Ecto neural progenitor cell (in vitro differentiated cells): ENCODE results near the gene PGLYRP1.

Source experiments
- DNase-seq: peaks from one replicate; pipeline ENCODE4 v3.0.0-alpha.2; 2018; ENCODE audit warnings: low spot score

Gene PGLYRP1

DNA sequence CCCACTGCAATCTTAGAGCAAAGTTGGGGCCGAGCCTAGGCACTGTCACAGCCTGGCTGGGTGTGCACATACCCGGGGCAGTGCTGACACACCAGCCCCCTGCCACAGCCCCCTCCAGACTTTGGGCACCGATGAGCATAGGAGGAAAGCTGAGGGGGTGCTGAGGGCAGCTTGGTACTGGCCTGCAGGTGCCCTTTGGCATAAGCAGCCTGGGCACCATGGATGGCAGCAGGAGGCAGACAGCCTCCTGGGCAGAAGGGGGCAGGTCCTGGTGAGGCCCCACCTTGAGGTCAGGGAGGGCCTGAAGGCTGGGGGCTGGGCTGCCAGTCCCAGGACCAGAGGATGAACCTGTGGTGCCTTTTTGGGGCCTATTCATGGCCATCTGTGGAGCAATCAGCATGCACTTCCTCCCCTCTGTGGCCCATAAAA is 9.8 kb upstream of the PGLYRP1 start:
- no peak for DNase-seq

DNA sequence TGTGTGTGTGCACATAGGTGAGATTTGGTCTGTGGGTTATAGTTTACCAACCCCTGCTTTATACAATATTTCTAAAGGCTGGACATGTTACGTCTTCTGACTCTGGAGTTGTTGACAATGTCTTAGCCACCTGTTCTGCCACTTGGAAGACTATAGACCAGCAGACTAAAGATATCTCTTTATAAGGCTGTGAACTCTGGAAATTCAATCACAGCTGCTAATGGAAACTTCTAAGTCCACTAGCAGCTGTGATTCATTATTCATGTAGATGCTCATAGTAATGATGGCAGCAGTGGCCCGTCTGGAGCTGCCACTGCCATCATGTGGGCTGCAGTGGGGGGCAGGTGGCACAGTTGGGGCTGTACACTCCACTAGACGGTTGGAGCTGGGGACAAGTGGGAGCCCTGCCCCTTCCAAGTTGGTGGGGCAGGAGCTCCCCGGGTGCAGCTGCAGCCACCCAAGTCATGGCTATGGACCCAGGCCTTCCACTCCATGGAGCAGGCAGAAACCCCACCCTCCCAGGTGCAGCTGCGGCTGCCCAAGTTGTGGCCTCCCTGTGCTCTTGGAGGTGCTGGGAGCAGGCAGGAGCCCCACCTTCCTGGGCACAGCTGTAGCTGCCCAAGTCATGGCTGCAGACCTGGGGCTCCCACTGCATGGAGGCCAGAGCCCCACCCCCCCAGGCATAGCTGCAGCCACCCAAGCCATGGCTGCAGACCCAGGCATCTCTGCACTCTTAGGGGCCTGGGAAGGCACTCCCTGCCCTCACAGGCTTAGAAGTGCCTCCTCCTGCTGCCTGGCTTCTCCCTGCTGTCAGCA is 9.1 kb upstream of the PGLYRP1 start:
- no peak for DNase-seq

DNA sequence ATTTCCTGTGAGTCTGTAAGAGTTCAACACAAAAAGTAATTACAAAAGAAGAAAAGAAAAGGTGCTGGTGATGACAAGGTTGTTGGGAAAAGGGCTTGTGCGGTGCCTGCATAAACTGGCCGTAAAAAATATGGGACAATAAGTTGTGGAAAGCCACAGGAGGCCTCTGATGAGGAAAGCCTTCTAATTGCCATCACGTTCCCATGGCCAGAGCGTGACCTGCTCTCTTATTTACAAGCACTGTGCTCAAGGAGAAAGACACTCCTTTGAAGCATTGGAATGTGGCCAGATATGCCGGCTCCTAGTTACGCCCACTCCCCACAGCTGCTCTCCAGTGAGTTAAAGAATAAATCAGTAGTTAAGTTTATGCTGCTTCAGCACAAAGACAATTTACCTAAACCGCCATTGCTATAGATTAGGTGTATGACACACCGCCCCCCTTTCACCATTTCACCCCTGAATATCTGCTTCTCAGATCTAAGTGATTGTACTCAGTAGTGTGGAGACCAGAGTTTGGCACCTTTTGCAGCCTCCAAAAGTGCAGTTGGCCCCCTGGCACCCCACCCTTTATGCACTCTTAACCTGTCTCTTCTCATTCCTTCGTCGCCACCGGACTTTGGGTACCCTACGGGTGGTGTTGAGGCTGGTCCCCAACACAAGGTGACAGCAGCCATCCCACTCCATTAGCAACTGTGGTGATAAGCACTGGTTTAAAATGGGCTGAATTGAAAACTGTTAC is 8.1 kb upstream of the PGLYRP1 start:
- no peak for DNase-seq

DNA sequence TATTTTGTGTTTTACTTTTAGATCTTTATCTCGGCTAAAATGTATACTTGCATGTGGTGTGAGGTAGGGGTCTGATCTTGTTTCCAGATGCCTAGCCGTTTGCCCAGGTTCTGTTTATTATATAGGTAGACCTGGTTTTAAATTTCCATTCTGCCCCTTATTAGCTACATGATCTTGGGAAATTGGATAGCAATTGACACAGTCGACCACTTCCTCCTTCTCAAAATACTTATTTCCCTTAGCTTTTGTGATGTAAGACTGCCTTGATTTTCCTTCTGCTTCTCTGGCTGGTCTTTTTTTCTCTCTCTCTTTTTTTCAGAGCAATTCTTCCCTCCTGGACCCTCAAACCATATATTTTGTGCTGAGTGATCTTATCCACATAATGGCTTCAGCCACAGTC is 3.0 kb upstream of the PGLYRP1 start:
- DNase-seq: no peak

DNA sequence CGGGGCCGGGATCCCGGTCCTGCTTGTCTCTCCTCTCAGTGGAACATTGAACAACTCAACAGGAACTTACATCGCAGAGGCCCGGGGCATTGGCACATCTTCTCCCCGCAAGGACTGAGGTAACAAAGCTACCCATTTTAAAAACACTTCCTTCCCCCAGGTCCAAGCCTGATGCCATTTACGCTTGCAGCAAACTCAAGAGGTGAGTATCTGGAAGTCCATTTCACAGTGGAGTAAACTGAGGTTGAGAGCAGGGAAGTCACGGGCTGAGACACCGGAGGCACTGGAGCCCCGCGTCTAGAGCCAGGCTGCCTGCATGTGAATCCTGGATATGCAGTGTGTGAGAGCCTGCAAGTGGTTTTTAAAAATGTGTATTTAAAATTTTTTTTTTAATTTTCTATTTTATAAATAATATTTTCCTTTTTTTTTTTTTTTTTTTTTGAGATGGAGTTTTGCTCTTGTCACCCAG is 492 bp upstream of the PGLYRP1 start:
- DNase-seq: no peak

DNA sequence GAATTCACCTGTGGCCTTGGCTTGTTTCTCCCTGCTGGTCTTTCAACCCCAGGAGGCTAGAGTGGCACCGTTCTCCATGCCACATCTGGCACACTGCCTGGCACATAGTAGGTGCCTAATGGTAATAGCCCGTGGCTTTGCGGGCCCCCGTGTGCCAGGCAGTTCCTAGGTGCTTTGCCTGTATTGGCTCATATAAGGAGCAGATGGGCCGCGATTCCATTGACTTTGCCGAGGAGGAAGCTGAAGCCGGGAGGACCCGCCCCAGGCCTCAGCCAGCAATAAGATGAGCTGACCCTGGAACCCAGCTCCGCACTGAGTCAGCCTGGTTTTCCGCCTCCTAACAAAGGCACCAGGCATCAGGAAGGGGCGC is 807 bp downstream of the PGLYRP1 start:
- no peak for DNase-seq

DNA sequence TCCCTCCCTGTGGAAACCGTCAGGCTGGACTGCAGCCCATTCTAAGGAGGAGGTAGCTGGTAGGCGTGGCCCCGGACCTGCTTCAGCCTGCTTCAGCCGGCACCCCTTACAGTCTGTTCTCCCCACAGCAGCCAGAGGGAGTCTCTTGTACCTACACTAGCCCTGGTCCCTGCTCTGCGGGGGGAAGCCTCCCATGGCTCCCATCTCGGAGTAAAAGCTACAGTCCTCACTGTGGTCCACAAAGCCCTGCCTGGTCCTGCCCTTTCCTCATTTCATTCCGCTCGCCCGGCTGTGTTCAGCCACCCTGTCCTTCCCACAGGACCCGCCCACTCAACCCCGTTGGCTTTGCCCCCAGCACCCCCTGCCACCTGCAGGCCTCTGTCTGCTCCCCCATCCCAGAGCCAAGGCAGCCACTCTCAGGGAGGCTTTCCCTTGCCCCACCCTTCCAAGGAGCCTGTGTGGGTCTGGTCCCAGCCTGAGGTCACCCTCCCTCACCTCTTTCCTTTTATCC is 1.3 kb downstream of the PGLYRP1 start:
- no peak for DNase-seq

DNA sequence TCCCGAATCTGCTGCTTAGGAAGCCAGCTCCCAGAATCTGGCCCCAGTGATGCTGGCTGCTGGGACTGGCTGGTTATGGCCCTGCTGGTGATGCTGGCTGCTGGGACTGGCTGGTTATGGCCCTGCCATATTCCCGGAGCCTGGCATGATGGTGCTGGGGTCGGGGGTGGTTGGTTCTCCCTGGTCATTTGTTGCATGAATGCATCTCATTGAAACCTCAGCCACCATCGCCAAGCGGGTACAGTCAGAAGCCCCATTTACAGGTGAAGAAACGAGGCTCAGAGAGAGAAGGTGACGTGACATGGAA is 2.1 kb downstream of the PGLYRP1 start:
- DNase-seq: no peak

DNA sequence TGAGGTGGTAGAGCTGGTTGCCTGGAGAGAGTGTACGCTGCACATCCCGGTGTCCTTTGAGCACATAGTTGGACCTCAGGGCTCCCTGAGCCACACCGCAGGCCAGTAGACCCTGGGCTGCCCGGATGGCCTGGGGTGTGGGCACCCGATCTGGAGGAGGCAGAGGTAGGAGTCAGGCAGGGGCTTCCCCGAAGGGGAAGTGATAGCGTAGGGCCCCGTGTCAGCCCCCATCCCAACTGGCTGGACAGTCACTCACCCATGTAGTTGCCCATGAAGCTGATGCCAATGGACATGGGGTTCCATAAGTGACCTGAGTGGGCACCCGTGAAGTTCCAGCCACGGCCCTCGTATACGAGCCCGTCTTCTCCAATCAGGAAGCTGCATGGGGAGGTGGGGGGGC is 3.6 kb downstream of the PGLYRP1 start:
- DNase-seq: no peak

DNA sequence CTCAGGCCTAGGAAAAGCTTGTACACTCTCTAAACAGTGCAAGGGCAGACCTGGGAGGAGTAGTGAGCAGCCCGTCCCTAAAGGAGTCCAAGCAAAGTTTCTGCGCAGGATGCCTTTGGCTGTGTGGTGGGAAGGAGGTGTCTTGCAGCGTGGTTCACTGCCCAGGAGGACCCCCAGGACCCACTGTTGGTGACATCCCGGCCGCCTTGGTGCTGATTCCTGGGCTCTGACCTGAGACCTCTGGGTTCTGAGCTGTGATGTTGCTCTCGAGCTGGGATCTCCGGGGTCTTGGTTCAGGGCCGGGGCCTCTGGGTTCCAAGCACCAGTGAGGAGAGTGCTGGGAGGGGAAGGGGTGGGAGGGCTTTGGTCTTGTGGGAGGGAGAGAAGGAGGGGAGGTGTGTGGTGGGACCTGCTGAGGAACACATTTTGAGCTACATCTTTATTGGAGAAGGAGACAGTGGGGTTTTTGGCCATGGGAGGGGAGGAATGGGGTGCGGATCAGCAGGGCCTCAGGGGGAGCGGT is 4.1 kb downstream of the PGLYRP1 start:
- no peak for DNase-seq

DNA sequence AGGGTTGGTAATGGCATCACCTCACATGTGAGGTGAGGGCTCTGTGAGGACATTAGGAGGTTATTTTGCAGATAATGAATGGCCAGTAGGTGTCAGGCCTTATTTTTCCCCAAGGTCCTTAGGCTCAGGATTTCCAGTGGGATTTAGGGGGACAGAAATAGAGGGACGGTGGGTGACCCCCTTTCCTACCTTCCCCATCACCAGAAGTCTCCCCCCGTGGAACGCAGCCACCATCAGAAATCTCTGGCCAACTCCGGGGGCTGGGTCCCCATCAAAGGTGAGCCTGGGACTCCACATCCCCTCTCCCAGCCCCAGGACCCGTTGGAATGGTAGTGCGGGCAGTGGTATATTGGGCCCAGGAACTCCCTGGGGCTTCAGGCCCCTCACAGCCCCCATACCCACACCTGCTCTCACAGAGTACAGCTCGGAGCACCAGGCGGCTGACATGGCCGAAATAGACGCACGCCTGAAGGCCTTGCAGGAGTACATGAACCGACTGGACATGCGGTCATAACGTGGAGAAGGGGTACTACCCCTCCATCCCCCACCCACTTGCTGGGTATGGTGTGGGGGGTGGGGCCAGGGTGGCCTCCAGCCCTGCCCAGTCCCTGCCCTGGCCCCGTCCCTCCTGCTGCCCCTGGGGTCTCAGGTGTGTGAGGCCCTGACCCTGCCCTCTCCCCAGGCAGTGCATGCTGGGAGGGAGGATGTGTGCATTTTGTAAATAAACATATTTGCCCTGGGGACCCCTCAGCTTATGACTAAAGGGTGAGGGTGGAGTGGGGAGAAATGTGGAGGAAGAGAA is 4.8 kb downstream of the PGLYRP1 start:
- DNase-seq: no peak

DNA sequence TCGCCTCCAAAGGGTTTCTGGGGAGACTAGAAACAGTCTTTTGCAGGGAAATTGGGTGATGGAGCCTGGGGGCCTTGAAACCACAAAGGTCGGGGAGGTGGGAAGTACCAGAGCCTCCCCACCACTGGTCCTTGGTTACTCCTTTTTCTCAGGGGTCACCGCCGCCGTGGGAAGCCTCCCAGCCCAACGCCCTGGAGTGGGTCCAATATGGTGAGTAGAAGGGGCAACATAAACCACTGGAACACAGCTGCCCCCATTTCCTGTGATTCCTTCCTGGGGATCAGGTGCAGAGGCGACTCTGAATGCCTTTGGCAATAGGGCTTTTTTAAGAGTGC is 5.8 kb downstream of the PGLYRP1 start:
- no peak for DNase-seq

DNA sequence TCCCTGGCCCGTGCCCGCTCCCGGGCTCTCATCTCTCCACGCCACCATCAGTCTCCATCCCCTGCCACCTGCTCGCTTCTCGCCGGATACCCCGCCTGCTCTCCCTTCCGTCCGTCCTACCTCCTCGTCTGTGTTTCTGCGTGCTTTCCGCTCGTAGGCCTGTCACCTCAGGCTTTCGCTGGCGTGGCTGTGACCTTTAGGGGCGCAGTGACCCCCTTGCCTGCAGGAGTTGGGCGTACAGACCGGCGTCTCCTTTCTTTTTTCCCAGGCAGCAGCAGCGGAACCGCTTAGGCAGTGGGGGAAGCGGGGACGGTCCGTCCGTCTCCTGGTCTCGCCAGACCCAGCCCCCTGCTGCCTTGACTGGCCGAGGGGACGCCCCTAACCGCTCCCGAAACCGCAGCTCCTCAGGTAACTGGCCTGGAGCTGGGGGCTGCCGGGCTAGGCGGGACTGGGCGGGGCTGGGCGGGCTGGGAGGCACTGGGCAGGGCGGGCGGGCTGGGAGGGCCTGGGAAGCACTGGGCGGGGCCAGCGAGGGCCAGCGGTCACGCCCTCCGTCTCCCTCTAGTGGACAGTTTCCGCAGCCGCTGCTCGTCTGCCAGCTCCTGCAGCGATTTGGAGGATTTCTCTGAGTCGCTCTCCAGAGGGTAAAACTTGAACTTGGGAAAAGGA is 6.3 kb downstream of the PGLYRP1 start:
- DNase-seq: peak; percentile 90

DNA sequence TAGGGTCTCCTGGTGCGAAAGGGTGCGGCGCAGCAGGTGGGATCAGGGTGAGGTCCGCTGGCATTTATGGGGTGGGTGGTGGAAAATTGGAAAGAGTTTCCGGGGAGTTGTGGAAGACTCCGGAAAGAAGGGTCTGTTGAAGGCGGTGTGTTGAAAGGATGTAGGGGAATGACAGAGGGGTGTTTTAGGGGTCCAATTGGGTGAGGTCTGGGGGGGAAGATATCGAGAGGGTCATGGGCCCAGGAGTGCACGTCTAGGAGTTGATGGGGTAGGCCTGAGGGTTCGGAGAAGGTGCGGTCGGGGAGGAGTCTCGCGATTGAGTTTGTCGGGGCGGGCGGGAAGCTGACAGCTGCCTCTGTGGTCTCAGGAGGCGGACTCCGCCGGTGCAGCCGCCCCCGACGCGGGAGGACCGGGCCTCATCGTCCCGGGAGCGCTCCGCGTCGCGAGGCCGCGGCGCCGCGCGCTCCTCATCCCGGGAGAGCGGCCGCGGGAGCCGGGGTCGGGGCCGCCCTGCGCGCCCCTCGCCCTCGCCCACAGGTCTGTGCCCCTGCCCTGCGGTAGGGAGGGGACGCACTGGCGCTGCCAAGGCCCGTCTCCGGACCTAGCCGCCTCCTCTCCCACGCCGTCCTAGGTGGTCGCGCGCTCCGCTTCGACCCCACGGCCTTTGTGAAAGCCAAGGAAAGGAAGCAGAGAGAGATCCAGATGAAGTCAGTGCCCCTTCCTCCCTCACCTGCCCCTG is 7.0 kb downstream of the PGLYRP1 start:
- DNase-seq: peak; percentile 67

DNA sequence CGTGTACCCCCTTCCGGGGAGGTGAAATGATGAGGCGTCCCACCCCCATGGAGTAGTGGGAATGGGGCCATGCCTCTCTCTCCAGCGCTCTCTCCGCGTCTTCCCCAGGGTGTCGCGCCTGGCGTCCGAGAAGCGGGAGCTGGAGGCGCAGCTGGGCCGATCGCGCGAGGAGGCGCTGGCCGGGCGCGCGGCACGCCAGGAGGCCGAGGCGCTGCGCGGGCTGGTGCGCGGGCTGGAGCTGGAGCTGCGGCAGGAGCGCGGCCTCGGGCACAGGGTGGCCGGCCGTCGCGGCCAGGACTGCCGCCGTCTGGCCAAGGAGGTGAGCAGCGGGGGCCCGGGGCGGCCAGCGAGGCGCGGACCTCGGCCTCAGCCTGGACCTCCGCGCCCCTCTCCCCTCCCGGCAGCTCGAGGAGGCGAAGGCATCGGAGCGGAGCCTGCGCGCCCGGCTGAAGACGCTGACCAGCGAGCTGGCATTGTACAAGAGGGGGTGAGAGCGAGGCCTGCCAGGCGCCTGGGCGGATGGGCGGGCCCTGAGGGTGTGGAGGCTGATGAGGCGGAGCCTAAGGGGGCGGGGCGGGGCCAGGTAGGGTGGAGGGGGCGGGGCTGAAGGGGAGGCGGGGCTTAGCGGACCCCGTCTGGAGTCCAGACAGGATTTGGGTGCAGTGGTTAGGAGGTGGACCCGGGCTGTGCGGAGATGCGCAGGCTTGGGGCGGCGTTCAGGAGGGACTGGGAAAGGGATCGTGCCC is 7.7 kb downstream of the PGLYRP1 start:
- DNase-seq: peak; percentile 90

DNA sequence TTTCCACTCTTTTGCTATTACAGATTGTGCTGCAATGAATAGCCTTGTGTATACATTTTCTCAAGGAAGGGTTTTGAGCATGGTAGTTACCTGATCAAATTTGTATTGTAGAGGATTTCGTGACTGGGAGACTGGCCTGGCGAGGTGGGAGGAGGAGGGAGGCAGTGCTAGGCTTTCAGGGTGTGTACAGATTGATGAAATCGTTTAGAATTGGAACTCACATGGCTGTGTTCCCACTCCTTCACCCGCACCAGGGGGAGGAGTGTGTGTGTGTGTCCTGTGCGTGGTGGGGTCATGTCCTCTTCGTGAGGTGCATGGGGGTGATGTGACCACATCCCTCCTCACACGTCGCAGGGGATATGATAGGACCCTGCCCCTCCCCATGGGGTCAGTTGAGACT is 8.3 kb downstream of the PGLYRP1 start:
- no peak for DNase-seq

DNA sequence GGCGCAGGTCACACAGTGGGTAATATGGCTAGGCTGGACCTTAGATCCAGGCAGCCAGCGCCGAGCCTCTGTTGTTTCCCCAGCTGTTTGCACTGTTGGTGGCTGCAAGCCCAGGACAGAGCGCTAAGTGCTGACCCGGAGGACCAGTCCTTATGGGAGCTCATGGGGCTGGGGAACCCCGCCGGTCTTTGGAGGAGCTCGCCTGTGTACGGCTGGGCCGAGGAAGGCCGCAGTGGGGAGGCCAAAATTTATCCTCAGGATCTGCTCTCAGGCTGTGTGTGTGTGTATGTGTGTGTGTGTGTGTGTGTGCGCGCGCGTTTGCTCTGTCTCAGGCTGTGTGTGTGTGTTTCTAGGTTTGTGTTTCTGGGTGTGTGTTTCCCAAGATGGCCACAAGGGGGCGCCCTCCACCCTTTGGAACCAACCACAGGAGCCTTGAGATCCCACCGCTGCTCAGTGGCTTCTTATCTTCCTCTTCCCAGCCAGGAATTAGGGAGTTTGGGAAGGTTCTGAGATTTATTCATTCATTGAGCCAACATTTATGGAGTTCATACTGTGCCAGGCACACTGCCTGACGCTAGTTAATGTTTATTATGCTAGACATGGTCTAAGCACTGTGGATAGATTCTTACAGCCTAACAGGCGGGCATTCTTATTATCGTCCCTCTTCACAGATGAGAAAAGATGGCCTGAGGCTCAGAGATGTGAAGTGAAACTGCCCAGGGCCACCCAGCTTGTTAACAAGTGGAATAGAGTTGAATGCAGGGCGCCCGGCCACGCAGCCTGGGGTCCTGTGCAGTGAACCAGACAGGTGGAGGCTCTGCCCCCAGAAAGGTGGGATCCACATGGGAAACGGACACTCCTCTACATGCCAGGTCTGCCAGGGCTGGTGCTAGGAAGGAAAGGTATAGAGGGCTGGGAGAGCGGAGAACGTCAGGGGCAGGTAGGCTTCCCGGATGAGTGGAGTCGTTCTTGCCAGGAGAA is 13.0 kb downstream of the PGLYRP1 start:
- peak; percentile 88 for DNase-seq

DNA sequence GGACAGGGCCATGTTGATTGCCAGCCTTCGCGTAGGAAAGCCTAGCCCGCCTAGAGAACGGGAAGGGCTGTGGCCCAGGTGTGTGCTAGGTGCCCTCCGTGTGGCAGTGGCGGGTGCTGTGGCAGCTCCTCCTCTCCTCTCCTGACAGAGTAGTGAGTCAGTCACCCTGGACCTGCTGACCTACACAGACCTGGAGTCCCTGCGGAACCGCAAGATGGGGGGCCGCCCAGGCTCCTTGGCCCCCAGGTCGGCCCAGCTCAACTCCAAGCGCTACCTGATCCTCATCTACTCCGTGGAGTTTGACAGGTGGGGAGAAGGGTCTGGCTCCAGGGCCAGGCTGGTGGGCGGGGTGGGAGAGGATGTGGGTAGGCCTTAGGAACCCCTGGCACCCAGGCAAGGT is 16.4 kb downstream of the PGLYRP1 start:
- no peak for DNase-seq

DNA sequence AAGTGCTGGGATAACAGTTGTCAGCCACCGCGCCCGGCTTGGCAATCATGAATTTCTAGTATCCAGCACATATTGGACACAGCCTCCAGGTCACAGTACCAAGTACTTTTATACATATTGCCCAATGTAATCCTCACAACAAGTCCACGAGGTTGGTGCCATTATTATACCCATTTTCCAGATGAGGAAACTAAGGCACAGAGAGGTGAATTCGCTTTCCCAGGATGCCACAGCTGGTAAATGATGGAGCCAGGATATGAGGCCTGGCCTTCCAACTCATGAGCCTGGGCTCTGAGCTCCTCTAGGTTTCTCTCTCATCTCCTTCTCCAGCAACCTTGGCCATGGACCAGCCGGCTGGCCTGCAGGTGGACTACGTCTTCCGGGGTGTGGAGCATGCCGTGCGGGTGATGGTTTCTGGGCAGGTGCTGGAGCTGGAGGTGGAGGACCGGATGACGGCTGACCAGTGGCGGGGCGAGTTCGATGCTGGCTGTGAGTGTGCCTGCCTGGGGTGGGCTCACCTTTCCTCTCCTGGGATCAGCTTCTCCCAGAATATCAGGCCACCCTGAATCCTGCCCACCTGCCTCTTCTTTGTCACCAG is 20.1 kb downstream of the PGLYRP1 start:
- no peak for DNase-seq
